GM21723 (cell line): ENCODE results near the gene ALPP.
"Not testable (repeated sequence)": the region's sequence is repeated elsewhere in the genome, so short reads cannot be mapped to it uniquely, and the experiment has no call there.

Source experiments
- ATAC-seq: cut with Tn5 transposase; IDR thresholded peaks from one replicate; pipeline ENCODE4 v1.9.1; 2021; ENCODE audit warnings: mild to moderate bottlenecking, moderate library complexity; ENCODE audit not compliant: unreplicated experiment

ALPP gene

GRCh38 chr2:232379610-232380590 is 1.3 kb downstream of the ALPP start:
- ATAC-seq: not testable (repeated sequence)

GRCh38 chr2:232381204-232382031 is 2.9 kb downstream of the ALPP start:
- ATAC-seq: not testable (repeated sequence)

DNA sequence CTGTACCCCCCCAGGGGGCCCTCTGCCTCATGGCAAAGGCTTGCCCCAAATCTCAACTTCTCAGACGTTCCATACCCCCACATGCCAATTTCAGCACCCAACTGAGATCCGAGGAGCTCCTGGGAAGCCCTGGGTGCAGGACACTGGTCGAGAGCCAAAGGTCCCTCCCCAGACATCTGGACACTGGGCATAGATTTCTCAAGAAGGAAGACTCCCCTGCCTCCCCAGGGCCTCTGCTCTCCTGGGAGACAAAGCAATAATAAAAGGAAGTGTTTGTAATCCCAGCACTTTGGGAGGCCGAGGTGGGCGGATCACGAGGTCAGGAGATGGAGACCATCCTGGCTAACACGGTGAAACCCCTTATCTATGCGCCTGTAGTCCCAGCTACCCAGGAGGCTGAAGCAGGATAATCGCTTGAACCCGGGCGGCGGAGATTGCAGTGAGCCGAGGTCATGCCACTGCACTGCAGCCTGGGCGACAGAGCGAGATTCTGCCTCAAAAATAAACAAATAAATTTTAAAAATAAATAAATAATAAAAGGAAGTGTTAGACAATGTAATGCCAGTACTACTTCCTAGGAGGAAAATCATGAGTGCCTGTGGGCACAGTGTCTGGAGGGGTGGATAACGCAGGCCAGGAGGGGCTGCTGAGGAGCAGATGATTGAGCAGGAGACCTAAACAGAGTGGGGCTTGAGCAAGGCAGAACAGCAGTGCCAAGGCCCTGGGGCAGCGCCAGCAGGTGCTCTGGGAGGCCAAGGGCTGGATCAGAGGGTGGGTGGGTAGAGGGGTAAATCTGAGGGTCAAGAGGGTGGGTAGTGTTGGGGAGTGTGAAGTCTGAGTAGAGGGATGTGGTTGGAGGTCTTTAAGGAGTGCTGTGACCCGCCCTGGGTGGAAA is 4.0 kb downstream of the ALPP start:
- ATAC-seq: no peak

DNA sequence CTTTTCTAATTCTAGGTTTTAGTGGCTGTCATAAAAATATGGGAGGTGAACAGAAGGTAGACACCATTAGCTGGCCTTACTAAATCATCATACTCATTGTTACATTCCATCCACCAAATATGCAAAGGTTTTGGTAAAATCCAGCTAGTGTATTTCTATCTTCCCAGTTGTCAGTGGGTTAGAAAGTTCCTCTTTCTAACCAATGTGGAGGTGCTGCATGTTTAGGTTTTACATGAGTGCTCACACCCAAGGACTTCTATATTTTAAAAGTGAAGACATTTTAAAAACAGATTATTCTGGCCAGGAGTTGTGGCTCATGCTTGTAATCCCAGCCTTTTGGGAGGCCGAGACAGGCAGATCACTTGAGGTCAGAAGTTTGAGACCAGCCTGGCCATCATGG is 5.9 kb downstream of the ALPP start:
- ATAC-seq: no peak

- not testable (repeated sequence) for ATAC-seq
Measured at GRCh38 chr2:232385058-232385457, 6.5 kb downstream of the ALPP start.

DNA sequence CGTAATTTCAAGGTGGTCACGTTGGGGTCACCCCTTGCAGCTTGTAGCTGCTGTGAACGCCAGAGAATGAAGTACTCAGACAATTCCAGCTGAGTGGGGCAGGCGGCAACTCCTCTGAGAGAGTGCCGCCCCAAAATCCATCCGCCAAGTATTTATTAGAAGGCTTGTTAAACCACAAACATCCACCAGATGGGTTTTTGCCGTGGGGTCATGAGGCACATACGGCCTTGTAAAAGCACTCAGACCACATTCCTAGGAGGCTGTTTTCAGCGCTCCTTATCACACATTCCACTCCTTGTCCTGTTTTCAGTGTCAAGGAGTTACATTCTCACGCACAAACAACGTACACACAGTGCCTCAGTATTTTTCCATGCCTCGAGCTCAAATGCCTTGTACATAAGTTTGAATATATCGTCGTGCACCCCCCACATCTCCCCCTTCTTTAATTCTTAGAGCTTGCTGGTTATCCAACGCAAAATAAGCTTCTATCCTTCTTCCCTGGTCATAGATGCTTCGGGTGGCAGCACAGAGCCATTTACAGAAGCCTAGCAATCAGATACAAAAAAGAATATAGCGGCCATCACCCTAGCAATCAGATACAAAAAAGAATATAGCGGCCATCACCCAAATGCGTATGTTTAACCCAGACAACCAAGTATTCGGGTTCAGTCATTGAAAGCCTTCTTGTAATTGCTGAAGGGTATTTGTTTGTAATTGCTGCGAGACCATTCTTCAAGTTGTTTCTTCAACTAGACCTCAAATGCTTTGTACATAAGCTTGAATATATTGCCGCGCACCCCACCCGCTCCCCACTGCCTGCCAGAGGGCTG is 7.3 kb downstream of the ALPP start:
- ATAC-seq: no peak

DNA sequence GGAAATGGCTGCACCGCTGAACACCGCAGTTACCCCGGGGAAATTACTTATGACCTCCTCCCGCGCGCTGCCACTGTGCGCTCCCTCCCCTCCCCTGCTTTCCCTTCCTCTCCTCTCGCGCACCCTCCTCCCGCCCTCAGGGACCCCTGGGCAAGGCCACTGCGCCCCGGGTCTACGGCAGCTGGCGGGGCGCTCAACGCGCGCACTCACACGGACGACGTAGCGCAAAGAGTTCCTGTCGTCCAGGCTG is 7.9 kb downstream of the ALPP start:
- no peak for ATAC-seq

- no peak for ATAC-seq
Measured at GRCh38 chr2:232386740-232387450, 8.3 kb downstream of the ALPP start.

GRCh38 chr2:232387451-232388171 is 9.1 kb downstream of the ALPP start:
- ATAC-seq: no peak

DNA sequence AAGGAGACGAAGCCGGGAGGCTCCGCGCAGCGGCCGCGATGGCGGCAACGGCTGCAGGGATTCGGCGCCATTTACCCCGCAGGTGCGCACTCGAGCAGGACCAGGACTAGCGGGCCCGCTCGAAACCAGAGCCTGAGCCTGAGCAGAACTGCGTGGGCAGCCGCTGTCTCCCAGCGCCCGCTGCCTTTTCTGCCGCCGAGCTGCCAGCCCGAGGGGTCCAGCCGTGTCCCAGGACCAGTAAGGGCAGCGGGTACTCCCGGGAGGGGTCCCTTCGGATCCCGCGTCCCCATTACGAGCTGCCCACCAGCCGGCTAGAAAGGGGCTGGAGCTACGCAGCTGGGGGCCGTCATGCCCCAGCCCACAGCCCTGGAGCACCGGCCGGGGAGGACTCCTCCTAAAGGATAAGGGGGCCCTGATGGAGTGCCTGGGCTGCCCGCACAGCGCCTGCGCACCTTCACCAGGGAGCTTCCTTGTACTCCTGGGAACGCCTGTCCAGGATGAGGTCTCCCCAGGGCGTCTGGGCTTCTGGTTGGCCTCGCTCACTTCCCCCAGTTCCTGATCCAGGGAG is 9.9 kb downstream of the ALPP start:
- ATAC-seq: no peak

DNA sequence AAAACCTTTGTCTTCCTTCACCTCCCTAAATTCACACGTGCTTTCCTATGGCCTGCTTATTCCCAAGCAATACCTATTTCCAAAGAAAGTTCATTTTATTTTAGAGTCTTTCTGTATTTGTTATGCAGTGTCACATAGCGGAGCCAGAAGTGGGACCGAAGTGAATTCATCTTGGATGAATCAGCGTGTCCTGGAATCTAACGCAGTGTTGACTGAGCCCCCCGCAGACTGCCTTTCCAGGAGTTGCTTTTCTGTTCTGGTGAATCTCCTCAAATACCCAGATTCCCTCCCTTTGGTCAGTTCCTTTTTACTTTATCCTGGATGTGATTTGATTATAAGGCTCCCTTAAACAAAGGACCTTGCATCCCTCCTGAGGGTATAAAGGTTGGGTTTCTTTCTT is 10.8 kb downstream of the ALPP start:
- no peak for ATAC-seq

DNA sequence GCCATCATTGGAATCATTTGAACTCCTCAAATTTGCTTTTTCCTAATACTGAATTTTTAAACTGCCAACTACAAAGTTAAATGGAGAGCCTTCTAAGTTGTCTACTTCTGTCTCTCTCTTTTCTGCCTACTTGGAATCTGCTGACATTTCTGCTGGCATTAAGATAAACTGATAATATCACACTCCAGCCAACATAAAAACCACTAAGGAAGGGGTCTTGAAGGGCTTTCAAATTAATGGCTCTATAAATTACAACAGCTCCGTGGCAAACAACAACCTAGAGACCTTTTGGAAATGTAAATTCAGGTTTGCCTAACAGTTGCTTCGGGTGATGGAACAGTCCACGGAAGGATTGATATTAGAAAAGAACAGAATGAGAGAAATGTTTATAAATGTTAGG is 12.1 kb downstream of the ALPP start:
- no peak for ATAC-seq

- no peak for ATAC-seq
Measured at GRCh38 chr2:232393556-232393955, 15.0 kb downstream of the ALPP start.

- ATAC-seq: not testable (repeated sequence)
Measured at GRCh38 chr2:232394431-232394830, 15.9 kb downstream of the ALPP start.

GRCh38 chr2:232395586-232395985 is 17.0 kb downstream of the ALPP start:
- no peak for ATAC-seq

GRCh38 chr2:232396683-232397082 is 18.1 kb downstream of the ALPP start:
- no peak for ATAC-seq

DNA sequence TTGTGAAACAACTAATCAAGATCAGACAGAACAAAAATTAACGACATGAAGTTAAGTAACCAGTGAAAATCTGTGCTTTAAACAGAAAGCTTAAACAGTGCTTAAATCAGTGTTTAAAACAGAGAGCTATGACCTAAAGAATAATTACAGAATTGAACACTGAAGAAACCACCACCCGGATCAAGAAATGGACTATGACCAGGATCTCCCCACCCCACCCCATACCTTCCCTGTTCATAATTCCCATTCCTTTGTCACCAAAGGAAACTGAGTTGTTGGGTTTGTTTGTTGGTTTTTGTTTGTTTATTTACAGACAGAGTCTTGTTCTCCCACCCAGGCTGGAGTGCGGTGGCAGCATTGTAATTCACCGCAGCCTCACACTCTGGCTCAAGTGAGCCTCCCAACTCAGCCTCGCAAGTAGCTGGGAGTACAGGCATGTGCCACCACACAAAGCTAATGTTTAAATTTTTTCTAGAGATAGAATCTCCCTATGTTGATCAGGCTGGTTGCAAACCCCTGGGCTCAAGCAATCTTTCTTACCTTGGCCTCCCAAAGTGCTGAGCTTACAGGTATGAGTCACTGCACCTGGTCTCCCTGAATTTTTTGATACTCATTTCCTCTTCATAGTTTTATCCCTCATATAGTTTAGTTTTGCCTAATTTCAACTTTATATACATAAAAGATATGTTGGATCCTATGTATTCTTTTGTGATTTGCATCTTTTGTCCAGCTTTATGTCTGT is 19.9 kb downstream of the ALPP start:
- no peak for ATAC-seq
